ENCODE data around the gene PSIP1.

- TF ChIP-seq, protein P1, sequence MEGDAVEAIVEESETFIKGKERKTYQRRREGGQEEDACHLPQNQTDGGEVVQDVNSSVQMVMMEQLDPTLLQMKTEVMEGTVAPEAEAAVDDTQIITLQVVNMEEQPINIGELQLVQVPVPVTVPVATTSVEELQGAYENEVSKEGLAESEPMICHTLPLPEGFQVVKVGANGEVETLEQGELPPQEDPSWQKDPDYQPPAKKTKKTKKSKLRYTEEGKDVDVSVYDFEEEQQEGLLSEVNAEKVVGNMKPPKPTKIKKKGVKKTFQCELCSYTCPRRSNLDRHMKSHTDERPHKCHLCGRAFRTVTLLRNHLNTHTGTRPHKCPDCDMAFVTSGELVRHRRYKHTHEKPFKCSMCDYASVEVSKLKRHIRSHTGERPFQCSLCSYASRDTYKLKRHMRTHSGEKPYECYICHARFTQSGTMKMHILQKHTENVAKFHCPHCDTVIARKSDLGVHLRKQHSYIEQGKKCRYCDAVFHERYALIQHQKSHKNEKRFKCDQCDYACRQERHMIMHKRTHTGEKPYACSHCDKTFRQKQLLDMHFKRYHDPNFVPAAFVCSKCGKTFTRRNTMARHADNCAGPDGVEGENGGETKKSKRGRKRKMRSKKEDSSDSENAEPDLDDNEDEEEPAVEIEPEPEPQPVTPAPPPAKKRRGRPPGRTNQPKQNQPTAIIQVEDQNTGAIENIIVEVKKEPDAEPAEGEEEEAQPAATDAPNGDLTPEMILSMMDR (IDR thresholded peaks at IDR 0.05) = no peak
- TF ChIP-seq POLR2A (IDR thresholded peaks at IDR 0.05) = no peak
- TF ChIP-seq EP300 (IDR thresholded peaks at IDR 0.05) = no peak
- TF ChIP-seq POLR2AphosphoS5 (IDR thresholded peaks at IDR 0.05) = no peak
Observed at GRCh38 chr9:15453956-15454355, 56.8 kb downstream of the PSIP1 start.
